Astrocyte (in vitro differentiated cells and primary cell): ENCODE results near the gene DAD1.

Source experiments
- EZH2 ChIP-seq: IDR thresholded peaks from 2 replicates; pipeline ENCODE4 v1.6.1; 2012; ENCODE audit warnings: mild to moderate bottlenecking, low read length, inconsistent platforms; ENCODE audit not compliant: insufficient read depth
- TF ChIP-seq, protein P1 (sequence below): IDR thresholded peaks from 2 replicates; pipeline ENCODE4 v1.5.1; 2011; ENCODE audit warnings: low read depth, mild to moderate bottlenecking, inconsistent platforms, low read length, moderate library complexity; ENCODE audit not compliant: insufficient read depth

DNA sequence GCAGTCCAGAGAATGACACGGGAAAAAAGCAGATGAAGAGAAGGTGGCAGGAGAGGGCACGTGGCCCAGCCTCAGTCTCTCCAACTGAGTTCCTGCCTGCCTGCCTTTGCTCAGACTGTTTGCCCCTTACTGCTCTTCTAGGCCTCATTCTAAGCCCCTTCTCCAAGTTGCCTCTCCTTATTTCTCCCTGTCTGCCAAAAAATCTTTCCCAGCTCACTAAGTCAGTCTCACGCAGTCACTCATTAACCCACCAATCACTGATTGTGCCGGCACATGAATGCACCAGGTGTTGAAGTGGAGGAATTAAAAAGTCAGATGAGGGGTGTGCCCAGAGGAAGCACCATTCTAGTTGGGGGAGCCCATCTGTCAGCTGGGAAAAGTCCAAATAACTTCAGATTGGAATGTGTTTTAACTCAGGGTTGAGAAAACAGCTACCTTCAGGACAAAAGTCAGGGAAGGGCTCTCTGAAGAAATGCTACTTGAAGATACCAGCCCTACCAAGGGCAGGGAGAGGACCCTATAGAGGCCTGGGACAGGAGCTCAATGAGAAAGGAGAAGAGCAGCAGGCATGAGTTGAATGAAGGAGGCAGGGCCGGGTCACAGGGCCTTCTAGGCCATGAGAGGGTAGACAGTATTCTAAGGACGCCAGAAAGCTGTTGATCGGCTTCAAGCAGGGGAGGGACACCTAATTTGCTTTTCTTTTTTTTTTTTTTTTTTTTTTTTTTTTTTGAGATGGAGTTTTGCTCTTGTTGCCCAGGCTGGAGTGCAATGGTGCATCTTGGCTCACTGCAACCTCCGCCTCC lies 40.9 kb downstream of the DAD1 start:
- TF ChIP-seq, protein P1, sequence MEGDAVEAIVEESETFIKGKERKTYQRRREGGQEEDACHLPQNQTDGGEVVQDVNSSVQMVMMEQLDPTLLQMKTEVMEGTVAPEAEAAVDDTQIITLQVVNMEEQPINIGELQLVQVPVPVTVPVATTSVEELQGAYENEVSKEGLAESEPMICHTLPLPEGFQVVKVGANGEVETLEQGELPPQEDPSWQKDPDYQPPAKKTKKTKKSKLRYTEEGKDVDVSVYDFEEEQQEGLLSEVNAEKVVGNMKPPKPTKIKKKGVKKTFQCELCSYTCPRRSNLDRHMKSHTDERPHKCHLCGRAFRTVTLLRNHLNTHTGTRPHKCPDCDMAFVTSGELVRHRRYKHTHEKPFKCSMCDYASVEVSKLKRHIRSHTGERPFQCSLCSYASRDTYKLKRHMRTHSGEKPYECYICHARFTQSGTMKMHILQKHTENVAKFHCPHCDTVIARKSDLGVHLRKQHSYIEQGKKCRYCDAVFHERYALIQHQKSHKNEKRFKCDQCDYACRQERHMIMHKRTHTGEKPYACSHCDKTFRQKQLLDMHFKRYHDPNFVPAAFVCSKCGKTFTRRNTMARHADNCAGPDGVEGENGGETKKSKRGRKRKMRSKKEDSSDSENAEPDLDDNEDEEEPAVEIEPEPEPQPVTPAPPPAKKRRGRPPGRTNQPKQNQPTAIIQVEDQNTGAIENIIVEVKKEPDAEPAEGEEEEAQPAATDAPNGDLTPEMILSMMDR = no peak
- no peak for TF ChIP-seq EZH2
